ENCODE measurements around the gene SALL4. TPM values are rescaled to one million over a fixed set of nuclear protein-coding genes. Genes with fewer than 3 reads are reported as not detected.

The SALL4 gene
- total RNA-seq, 1 donor from 2014 or later = 65.4 TPM

- no peak overlapping the region for H3K4me3 Mint-ChIP-seq (ENCODE audit: unreplicated experiment)
- TF ChIP-seq, protein P1, sequence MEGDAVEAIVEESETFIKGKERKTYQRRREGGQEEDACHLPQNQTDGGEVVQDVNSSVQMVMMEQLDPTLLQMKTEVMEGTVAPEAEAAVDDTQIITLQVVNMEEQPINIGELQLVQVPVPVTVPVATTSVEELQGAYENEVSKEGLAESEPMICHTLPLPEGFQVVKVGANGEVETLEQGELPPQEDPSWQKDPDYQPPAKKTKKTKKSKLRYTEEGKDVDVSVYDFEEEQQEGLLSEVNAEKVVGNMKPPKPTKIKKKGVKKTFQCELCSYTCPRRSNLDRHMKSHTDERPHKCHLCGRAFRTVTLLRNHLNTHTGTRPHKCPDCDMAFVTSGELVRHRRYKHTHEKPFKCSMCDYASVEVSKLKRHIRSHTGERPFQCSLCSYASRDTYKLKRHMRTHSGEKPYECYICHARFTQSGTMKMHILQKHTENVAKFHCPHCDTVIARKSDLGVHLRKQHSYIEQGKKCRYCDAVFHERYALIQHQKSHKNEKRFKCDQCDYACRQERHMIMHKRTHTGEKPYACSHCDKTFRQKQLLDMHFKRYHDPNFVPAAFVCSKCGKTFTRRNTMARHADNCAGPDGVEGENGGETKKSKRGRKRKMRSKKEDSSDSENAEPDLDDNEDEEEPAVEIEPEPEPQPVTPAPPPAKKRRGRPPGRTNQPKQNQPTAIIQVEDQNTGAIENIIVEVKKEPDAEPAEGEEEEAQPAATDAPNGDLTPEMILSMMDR (IDR thresholded peaks at IDR 0.05; ENCODE audit: unreplicated experiment) = no peak
- no peaks in the 10 kb centered on the region for H3K36me3 Mint-ChIP-seq (ENCODE audit: low read depth, unreplicated experiment)
- peaks cover 11% of the 10 kb centered on the region for H3K4me1 Mint-ChIP-seq (ENCODE audit: unreplicated experiment)
- no peaks in the 10 kb centered on the region for H3K9me3 Mint-ChIP-seq (ENCODE audit: unreplicated experiment)
- no peak overlapping the region for H3K27ac Mint-ChIP-seq (ENCODE audit: unreplicated experiment)
- no peaks in the 10 kb centered on the region for H3K27me3 Mint-ChIP-seq (ENCODE audit: unreplicated experiment)
- no peak for DNase-seq (ENCODE audit: low spot score)
Measured at GRCh38 chr20:51752343-51752951, 49.9 kb downstream of the SALL4 start.

DNA sequence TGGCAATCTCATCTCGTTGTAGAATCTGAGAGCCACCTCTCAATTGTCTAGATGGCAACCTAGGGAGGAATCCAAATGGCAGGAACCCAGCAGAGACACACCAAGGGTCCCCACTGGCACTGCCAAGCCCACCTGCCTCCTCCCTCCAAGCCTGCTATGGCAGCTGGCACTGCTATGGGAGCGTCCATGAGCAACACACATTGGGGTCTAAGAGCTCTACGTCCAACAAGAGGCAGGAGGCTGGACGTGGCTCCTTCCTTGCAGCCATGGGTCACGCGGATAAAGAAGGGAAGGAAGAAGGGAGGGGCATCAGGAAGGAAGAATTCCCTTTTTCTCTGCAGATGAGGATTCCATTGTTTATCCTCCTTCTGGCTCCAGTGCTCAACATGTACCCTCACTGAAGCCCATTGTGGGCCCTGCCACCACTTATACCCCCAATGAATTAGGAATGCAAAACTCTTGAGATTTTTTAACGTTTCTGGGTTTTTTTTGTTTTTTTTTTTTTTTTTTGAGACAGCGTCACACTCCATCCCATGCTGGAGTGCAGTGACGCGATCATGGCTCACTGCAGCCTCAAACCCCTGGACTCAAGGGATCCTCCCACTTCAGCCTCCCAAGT lies 51.4 kb downstream of the SALL4 start:
- no peak overlapping the region for H3K4me3 Mint-ChIP-seq (ENCODE audit: unreplicated experiment)
- DNase-seq (ENCODE audit: low spot score) = no peak
- H3K27me3 Mint-ChIP-seq (ENCODE audit: unreplicated experiment) = no peaks in the 10 kb centered on the region
- no peaks in the 10 kb centered on the region for H3K36me3 Mint-ChIP-seq (ENCODE audit: low read depth, unreplicated experiment)
- TF ChIP-seq, protein P1 (IDR thresholded peaks at IDR 0.05; ENCODE audit: unreplicated experiment) = no peak
- H3K9me3 Mint-ChIP-seq (ENCODE audit: unreplicated experiment) = no peaks in the 10 kb centered on the region
- peak overlapping the region; percentile 18 for H3K27ac Mint-ChIP-seq (ENCODE audit: unreplicated experiment)
- H3K4me1 Mint-ChIP-seq (ENCODE audit: unreplicated experiment) = peaks cover 11% of the 10 kb centered on the region

DNA sequence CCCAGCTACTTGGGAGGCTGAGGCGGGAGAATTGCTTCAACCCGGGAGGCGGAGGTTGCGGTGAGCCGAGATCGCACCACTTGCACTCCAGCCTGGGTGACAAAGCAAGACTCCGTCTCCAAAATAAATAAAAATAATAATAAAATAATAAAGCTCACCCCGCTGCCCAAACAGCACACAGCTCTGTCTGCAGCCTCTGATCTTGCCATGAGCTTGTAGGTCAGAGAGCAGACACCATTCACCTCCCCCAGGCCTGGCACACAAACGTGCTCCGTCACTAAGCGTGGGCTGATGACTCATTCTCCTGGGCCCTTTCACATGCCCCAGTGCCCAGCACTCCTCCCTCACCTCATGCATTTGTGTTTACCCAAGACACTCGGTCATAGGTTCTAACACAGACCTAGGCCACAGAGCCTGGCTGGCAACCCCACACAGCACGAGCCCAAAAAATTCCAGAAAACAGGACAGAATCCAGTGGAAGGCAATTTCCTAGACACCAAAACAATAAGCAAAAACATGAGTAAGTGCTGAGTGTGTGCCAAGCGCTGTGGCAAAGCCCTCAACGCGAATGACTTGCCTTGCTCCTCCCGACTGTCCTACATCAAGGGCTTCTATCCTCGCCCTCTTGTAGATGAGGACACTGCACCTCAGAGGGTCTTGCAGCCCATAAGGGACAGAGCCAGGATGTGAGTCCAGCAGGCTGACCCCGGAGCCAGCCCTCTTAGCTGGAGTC lies 52.1 kb downstream of the SALL4 start:
- H3K27ac Mint-ChIP-seq (ENCODE audit: unreplicated experiment) = no peak overlapping the region
- H3K9me3 Mint-ChIP-seq (ENCODE audit: unreplicated experiment) = no peaks in the 10 kb centered on the region
- no peak overlapping the region for H3K4me3 Mint-ChIP-seq (ENCODE audit: unreplicated experiment)
- TF ChIP-seq, protein P1 (IDR thresholded peaks at IDR 0.05; ENCODE audit: unreplicated experiment) = no peak
- peaks cover 11% of the 10 kb centered on the region for H3K4me1 Mint-ChIP-seq (ENCODE audit: unreplicated experiment)
- DNase-seq (ENCODE audit: low spot score) = no peak
- H3K27me3 Mint-ChIP-seq (ENCODE audit: unreplicated experiment) = no peaks in the 10 kb centered on the region
- no peaks in the 10 kb centered on the region for H3K36me3 Mint-ChIP-seq (ENCODE audit: low read depth, unreplicated experiment)

DNA sequence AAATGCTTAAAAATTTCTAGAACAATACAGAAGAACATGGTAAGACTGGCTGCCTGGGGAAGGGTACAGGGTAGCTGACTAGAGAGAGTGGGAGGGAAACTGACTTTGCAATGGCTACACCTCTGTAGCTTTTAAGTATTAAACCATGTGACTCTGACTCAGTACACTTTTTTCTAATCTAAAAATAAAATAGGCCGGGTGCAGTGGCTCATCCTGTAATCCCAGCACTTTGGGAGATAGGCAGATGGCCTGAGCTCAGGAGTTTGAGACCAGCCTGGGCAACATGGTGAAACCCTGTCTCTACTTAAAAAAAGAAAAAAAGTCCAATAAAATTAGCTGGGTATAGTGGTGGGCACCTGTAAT lies 52.7 kb downstream of the SALL4 start:
- H3K4me3 Mint-ChIP-seq (ENCODE audit: unreplicated experiment) = no peak overlapping the region
- DNase-seq (ENCODE audit: low spot score) = no peak
- H3K9me3 Mint-ChIP-seq (ENCODE audit: unreplicated experiment) = no peaks in the 10 kb centered on the region
- TF ChIP-seq, protein P1 (IDR thresholded peaks at IDR 0.05; ENCODE audit: unreplicated experiment) = no peak
- H3K4me1 Mint-ChIP-seq (ENCODE audit: unreplicated experiment) = peaks cover 11% of the 10 kb centered on the region
- no peak overlapping the region for H3K27ac Mint-ChIP-seq (ENCODE audit: unreplicated experiment)
- no peaks in the 10 kb centered on the region for H3K36me3 Mint-ChIP-seq (ENCODE audit: low read depth, unreplicated experiment)
- H3K27me3 Mint-ChIP-seq (ENCODE audit: unreplicated experiment) = no peaks in the 10 kb centered on the region
